Activated CD4-positive, CD25-positive, alpha-beta regulatory T cell treated with anti-CD3 and anti-CD28 coated beads, Interleukin-2, amount 50 U/mL, for 16 hours (primary cell): ENCODE results near the gene CAMK2N2.
"Not testable (repeated sequence)": the region's sequence is repeated elsewhere in the genome, so short reads cannot be mapped to it uniquely, and the experiment has no call there.

ENCODE experiments used
- DNase-seq: peaks from one replicate; pipeline ENCODE4 v3.0.0-alpha.2; 2020; ENCODE audit warnings: low read depth, low spot score

CAMK2N2 gene

GRCh38 chr3:184272269-184272668 lies 10.9 kb upstream of the CAMK2N2 start:
- no peak for DNase-seq

DNA sequence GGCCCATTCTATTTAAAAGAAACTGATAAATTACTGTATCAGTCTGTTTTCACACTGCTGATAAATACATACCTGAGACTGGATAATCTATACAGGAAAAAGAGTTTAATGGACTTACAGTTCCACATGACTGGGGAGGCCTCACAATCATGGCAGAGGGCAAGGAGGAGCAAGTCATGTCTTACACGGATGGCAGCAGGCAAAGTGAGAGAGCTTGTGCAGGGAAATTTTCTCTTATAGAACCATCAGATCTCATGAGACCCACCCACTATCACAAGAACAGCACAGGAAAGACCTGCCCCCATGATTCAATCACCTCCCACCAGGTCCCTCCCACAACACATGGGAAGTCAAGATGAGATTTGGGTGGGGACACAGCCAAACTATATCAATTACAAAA lies 5.9 kb upstream of the CAMK2N2 start:
- DNase-seq = not testable (repeated sequence)

GRCh38 chr3:184262764-184263179 lies 1.4 kb upstream of the CAMK2N2 start:
- DNase-seq = no peak

- no peak for DNase-seq
Measured at GRCh38 chr3:184261854-184262763, 756 bp upstream of the CAMK2N2 start.

- DNase-seq = no peak
Measured at GRCh38 chr3:184260724-184261269, 556 bp downstream of the CAMK2N2 start.

DNA sequence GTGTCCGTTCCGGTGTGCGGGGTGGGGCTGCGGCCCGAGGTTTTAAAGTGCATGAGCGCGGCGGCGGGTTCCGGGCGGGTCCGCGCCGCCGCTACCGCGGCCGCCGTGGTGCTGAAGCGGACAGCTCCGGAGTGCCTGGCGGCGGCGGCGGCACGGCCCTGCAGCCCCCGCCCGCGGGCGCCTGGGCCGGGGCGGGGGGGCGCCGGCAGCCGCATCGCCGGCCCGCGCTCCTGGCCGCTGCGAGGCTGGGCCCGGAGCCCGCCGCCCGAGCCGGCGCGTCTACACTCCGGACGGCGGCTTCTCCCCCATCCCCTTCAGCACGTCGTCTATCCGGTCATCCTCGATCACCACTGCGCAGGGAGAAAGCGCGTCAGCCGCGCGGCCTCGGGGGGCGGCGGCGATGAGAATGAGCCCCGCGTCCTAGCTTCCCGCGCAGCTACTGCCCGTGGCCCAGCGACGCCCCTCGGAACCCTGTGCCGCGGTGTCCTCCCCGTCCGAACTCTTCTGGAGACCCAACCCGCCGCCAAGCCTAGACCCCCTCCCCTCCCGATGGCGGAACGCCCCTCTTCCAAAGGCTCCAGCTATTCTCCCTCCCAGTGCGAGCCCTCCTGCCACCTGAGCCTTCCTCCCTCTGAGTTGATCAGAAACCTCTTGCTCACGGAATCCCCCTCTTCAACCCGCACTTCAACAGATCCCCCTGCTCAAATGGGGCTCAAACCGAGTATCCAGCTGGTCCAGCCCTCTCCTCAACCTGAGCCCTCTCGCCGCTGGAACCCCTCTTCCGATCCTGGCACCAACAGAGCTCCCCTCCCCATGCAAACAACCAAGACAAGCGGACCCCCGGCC lies 1.3 kb downstream of the CAMK2N2 start:
- DNase-seq = no peak

DNA sequence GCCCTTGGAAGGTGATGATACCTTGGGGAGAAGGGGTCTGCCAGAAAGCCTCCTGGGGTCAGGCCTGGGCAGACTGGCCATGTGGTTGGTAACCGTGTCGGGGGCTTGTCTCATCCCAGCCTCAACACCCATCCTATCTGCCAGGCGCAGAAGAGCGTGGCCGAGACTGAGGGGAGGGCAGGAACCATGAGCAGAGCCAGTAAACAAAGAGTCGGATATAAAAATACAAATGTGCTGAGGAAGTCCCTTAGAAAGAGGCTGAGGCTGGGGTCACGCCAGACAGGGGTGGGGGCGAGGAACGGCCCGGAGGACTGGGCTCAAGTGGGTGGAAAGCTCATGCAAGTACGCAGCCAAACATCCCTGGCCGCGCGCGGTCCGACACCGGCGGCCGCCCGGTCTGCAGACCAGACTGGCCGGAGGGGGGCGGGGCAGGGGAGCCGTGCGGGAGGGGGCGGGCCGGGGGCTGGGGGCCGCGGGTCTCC lies 1.9 kb downstream of the CAMK2N2 start:
- no peak for DNase-seq

DNA sequence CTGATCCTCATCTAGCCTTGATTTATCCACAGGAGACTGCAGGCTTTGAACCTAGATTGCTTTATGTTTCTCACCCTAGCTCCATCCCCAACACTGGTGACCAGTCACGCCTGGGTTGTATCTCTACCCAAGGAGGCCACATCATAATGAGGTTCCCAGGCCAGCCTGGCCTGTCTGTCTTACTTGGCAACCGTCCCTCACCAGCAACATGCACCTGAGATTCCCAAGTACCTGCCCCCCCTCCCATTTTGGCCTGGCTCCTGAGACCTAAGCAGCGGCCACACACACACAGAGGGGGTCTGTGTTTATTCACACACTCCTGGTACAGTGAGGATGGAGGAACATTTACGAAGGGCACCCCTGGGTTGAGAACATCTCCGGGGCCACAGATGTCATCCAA lies 2.4 kb downstream of the CAMK2N2 start:
- DNase-seq = no peak

DNA sequence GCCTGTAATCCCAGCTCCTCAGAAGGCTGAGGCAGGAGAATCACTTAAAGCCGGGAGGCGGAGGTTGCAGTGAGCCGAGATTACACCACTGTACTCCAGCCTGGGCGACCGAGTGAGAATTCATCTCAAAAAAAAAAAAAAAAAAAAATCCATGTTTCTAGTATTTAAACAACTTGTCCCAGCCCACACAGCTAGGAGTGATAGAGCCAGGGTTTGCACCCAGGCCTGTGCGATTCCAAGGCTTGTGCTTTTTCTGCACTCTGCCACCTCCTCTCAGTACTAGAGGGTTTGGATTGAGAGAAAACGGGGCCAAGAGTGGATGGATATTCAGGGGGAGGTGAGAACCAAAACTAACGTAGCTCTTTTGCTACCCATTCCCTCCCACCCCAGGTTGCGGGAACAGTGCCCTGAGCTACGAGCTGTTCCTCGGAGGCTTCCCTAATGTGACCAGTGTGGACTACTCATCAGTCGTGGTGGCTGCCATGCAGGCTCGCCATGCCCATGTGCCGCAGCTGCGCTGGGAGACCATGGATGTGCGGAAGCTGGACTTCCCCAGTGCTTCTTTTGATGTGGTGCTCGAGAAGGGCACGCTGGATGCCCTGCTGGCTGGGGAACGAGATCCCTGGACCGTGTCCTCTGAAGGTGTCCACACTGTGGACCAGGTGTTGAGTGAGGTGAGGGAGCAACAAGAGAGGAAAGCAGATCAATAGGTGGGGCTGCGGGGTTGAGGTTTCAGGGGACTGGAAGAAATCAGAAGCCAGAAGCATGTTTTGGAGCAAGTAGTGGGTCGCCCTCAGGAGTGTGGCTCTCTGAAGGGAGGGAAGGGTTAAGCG lies 4.1 kb downstream of the CAMK2N2 start:
- no peak for DNase-seq

GRCh38 chr3:184255291-184256039 lies 5.9 kb downstream of the CAMK2N2 start:
- DNase-seq = no peak

GRCh38 chr3:184250167-184250828 lies 11.1 kb downstream of the CAMK2N2 start:
- DNase-seq = peak; percentile 84

DNA sequence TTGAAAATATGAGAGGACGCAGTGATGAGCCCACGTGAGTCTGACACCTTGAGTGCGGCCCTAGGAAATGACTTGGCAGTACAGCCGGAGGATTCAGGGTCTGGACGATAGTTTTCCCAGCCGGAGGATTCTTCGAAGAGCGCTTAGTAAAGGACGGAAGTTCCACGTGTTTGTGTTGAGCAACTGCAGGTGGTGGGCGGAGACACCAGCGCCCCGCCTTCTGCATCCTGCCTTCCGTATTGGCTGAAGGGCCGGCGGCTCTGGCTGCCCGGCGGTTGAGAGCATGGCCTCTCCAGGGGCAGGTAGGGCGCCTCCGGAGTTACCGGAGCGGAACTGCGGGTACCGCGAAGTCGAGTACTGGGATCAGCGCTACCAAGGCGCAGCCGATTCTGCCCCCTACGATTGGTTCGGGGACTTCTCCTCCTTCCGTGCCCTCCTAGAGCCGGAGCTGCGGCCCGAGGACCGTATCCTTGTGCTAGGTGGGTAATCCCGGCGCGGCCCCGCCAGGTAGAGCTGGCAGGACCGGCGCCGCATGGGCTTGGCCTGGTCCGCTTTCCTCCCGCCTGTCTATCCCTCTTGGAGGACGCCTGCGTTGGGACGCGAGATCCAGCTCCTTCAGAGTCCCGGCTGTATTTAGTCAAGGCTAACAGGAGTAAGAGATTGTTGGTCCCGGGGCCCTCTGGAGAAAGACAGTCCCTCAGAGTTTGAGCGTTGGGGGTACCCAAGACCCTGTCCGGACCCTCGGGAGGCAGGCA lies 11.8 kb downstream of the CAMK2N2 start, which contains the start of gene EEF1AKMT4:
EEF1AKMT4 (plus strand) TSS at position 261 of the 755 bp plus-strand sequence; CDS start at position 284, 23 bp downstream.
- DNase-seq = peak; percentile 90

- peak; percentile 75 for DNase-seq
Measured at GRCh38 chr3:184248454-184249411, 12.6 kb downstream of the CAMK2N2 start, which contains the start of gene ALG3. Gene ALG3 (minus strand): TSS chr3:184248962. CDS start chr3:184248940, 22 bp downstream.

GRCh38 chr3:184242297-184242685 lies 19.1 kb downstream of the CAMK2N2 start:
- DNase-seq = no peak

- no peak for DNase-seq
Measured at GRCh38 chr3:184241447-184242296, 19.7 kb downstream of the CAMK2N2 start.

- no peak for DNase-seq
Measured at GRCh38 chr3:184241141-184241446, 20.3 kb downstream of the CAMK2N2 start.
